RWPE1 (cell line): ENCODE data around the gene INPP5A.
"Not testable (repeated sequence)": the region's sequence is repeated elsewhere in the genome, so short reads cannot be mapped to it uniquely, and the experiment has no call there.

Experiments
- CTCF ChIA-PET: fragments of 350-600 bp; sonication (Branson Sonifier 250); formaldehyde crosslinking; extraction: SDS; loops from one replicate; lab custom pipeline; 2021; lab: Yijun Ruan, JAX
- POLR2A ChIA-PET: fragments of 400-600 bp; formaldehyde crosslinking; extraction: SDS; loops from one replicate; lab custom pipeline; 2020; ENCODE audit warnings: antibody characterized with exemption; ENCODE audit not compliant: low non-redundant PET; lab: Yijun Ruan, JAX
- DNase-seq: peaks from one replicate; pipeline ENCODE4 v3.0.0; 2012; ENCODE audit warnings: low spot score
- H3K27ac ChIP-seq: fragments of 450-650 bp; 2 replicates; pipeline ENCODE4 v1.5.1; 2017
- TF ChIP-seq, protein P1 (sequence below): fragments of 450-650 bp; conservative IDR thresholded peaks from 2 replicates; pipeline ENCODE4 v1.5.1; 2017; ENCODE audit warnings: low read depth, mild to moderate bottlenecking

The INPP5A gene

DNA sequence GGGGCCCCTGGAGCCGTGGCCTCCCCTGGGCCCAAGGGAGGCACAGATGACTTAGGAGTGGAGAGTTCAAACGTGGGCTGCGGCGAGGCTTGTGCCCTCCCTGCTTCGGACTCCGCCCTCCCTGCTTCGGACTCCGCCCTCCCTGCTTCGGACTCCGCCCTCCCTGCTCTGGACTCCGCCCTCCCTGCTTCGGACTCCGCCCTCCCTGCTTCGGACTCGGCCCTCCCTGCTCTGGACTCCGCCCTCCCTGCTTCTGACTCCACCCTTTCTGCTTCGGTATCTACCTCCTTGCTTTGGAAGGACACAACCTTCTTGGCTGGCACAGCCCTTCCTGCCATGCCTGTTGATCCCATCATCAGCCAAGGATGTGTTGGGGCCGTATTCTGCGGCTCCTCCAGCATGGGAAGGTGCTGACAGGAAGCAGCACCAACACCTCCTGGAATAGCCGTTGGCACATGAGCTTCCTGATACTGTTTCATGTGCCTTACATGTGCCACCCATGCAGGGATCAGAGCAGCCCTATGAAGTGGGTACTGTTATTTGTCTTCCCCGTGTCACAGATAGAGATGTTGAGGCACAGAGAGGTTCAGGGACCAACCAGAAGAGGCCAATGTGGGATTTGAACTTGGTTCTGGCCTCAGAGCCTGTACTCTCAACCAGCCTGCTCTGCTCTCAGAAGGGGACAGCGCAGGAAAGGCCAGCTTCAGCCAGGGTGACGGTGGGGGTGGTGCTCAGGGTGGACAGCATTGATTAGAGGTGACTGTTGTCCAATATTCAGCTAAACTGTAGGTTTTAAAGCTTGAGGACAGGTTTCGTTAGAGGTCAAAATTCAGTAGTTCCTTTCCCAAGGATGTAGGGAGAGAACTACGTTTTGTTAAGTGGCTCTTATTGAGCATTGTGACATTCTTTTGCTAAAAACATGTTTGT lies 133.9 kb downstream of the INPP5A start:
- ChIA-PET CTCF (no interaction called here), POLR2A (no interaction called here)
- no peak overlapping the region for H3K27ac ChIP-seq
- DNase-seq = no peak
- TF ChIP-seq, protein P1, sequence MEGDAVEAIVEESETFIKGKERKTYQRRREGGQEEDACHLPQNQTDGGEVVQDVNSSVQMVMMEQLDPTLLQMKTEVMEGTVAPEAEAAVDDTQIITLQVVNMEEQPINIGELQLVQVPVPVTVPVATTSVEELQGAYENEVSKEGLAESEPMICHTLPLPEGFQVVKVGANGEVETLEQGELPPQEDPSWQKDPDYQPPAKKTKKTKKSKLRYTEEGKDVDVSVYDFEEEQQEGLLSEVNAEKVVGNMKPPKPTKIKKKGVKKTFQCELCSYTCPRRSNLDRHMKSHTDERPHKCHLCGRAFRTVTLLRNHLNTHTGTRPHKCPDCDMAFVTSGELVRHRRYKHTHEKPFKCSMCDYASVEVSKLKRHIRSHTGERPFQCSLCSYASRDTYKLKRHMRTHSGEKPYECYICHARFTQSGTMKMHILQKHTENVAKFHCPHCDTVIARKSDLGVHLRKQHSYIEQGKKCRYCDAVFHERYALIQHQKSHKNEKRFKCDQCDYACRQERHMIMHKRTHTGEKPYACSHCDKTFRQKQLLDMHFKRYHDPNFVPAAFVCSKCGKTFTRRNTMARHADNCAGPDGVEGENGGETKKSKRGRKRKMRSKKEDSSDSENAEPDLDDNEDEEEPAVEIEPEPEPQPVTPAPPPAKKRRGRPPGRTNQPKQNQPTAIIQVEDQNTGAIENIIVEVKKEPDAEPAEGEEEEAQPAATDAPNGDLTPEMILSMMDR = no peak

DNA sequence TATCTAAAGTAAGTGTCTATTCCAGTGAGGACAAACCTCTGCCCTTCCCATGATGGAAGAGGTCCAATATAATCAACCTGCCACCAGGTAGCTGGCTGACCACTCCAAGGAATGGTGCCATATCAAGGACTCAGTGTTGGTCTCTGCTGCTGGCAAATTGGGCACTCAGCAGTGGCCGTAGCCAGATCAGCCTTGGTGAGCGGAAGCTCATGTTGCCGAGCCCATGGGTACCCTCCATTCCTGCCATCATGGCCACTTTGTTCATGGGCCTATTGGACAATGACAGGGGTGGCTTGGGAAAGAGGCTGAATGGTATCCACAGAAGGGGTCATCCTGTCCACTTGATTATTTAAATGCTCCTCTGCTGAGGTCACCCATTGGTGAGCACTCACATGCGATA lies 136.2 kb downstream of the INPP5A start:
- POLR2A ChIA-PET, CTCF ChIA-PET, DNase-seq, H3K27ac ChIP-seq: not testable (repeated sequence)

DNA sequence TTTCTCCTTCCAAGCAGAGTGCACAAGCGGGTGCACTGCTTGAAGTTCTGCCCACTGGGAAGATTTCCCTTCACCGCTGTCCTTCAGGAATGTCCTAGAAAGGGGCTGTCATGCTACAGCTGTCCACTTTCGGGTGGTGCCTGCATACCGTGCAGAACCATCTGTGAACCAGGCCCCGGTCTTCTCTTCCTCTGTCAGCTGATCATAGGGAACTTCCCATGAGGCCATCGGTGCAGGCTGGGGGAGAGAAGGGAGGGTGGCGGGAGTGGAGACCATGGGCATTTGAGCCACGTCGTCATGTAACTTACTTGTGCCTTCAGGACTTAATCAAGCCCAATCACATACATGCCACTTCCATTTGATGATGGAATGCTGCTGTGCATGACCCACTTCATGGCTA lies 136.7 kb downstream of the INPP5A start:
- DNase-seq = no peak
- ChIA-PET POLR2A (no interaction called here), CTCF (no interaction called here)
- TF ChIP-seq, protein P1 = no peak
- H3K27ac ChIP-seq = no peak overlapping the region

DNA sequence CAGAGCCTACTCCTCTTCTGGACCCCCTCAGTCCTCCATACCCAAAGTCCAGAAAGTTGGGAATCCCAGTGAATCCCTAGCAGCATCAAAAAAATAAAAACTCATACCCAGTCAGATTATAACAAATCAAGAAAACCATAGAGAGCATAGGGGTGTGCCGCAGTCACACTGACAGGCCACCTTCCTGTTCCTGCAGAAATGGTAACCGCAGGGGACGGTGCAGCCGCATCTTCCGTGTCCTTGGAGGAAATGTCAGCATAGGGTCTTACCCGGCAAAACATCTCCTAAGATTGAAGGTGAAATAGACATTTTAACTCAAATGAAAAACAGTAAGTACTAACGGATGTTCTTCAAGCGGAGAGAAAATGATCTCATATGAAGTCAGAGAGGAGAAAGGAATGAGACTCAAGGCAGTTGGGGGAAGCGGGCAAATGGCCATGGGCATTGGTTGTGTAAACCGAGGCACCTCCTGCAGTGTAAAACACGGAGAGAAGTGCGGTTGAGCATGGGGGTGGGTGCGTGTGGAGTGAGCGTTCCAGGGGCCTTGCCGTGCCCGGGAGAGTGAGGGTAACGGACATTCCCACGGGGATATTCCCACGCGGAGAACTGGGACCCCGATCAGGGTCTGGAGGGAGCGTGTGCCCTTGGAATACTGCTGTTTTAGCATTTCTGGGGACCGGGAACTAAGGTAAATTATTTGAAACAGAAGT lies 137.6 kb downstream of the INPP5A start:
- ChIA-PET POLR2A (no interaction called here), CTCF (no interaction called here)
- H3K27ac ChIP-seq = no peak overlapping the region
- TF ChIP-seq, protein P1 = no peak
- no peak for DNase-seq

DNA sequence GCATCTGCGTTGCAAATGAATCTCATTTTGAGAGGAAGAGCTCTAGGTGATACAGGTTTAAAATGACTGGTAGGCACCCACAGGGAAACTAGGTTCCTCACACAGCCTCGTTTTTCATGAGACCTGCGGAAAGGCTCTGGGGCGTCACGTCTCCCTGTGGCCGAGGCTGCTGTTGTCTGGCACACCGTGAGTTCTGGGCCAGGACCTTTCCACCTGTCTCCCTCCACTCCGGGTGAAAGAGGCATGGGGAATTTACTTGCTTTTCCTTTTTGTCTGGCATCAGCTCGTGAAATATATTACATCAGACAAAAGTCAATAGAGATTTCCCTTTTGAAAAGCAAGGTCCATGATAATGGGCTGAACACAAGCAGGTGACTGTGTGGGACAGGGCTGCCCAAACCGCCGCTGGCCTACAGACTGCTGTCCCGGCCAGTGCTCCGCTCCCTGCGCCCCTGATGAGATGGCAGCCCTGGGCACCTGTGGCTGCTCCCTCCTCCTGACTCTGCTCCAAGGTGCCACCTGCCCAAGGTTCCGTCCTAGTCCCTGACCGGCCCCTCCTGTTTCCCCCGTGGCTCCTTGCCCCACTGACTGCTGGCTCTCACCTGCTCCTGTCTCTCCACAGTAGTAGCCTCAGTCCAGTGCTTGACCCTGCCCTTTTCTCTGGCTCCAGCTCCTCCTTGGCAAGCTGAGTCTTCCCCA lies 138.8 kb downstream of the INPP5A start:
- ChIA-PET CTCF (no interaction called here), POLR2A (no interaction called here)
- H3K27ac ChIP-seq = no peak overlapping the region
- TF ChIP-seq, protein P1 = no peak
- no peak for DNase-seq

DNA sequence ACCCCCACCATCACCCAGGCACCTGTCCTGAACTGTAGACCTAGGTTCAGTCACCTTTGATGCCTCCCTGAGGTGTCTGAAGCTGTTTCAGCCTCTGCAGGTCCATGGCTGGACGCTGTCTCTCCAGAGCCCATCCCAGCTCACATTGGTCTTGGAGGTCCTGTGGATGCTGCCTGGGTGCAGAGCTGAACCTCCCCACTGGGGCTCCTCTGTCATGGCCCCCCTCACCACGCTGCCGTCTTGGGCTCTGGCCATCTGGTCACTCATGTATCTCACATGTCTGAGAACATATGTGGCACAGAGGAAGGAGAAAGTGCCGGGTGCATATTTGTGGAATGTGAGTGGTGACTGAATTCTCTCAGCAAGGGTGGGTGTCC lies 139.5 kb downstream of the INPP5A start:
- TF ChIP-seq, protein P1 = no peak
- POLR2A ChIA-PET = no interaction called here
- CTCF ChIA-PET = no interaction called here
- no peak for DNase-seq
- H3K27ac ChIP-seq = no peak overlapping the region
